Neural cell (in vitro differentiated cells): Measurements from ENCODE around the gene TMEM140. TPM values are rescaled to one million over a fixed set of nuclear protein-coding genes. Genes with fewer than 3 reads are reported as not detected.
"Not testable (repeated sequence)": the region's sequence is repeated elsewhere in the genome, so short reads cannot be mapped to it uniquely, and the experiment has no call there.

Experiments used
- H2AFZ ChIP-seq: fragments of 200-600, 300-800 bp; sonication (generic), shearing (Covaris generic); 2 replicates; pipeline ENCODE4 v1.6.0; 2014; ENCODE audit warnings: low read depth, mild to moderate bottlenecking, antibody characterized with exemption, low read length, moderate library complexity
- H3F3A ChIP-seq: fragments of 200-600 bp; shearing (Covaris generic); 2 replicates; pipeline ENCODE4 v1.6.1; 2016; ENCODE audit warnings: mild to moderate bottlenecking, moderate library complexity, mixed read lengths, antibody characterized with exemption, low read length; ENCODE audit not compliant: insufficient read depth, poor library complexity, severe bottlenecking
- H3K27ac ChIP-seq: fragments of 200-600, 300-800 bp; sonication (generic), shearing (Covaris generic); 2 replicates; pipeline ENCODE4 v1.5.1; 2014; ENCODE audit warnings: mild to moderate bottlenecking, low read length, moderate library complexity
- H3K27me3 ChIP-seq: fragments of 300-800, 200-600 bp; sonication (generic), shearing (Covaris generic); 2 replicates; pipeline ENCODE4 v1.6.0; 2014; ENCODE audit warnings: mild to moderate bottlenecking, low read depth, low read length, moderate library complexity; ENCODE audit not compliant: insufficient read depth
- H3K36me3 ChIP-seq: fragments of 300-800, 200-600 bp; sonication (generic), shearing (Covaris generic); 2 replicates; pipeline ENCODE4 v1.5.1; 2014; ENCODE audit warnings: mild to moderate bottlenecking, antibody characterized with exemption, low read length, moderate library complexity; ENCODE audit not compliant: insufficient read depth
- H3K4me2 ChIP-seq: fragments of 300-800, 200-600 bp; sonication (generic), shearing (Covaris generic); 2 replicates; pipeline ENCODE4 v1.6.0; 2014; ENCODE audit warnings: mild to moderate bottlenecking, low read length
- H3K4me3 ChIP-seq: fragments of 300-800, 200-600 bp; sonication (generic), shearing (Covaris generic); 2 replicates; pipeline ENCODE4 v1.5.1; 2014; ENCODE audit warnings: mild to moderate bottlenecking, low read length, moderate library complexity
- H3K79me2 ChIP-seq: fragments of 200-600 bp; shearing (Covaris generic); replicated peaks from 2 replicates; pipeline ENCODE4 v1.6.0; 2014; ENCODE audit warnings: mild to moderate bottlenecking, low read length, moderate library complexity; ENCODE audit not compliant: insufficient read depth
- H3K9ac ChIP-seq: fragments of 300-800, 200-600 bp; sonication (generic), shearing (Covaris generic); 2 replicates; pipeline ENCODE4 v1.6.1; 2016; ENCODE audit warnings: mild to moderate bottlenecking, low read length, mixed read lengths
- H3K9me2 ChIP-seq: fragments of 200-600 bp; shearing (Covaris generic); 2 replicates; pipeline ENCODE4 v1.6.1; 2016; ENCODE audit warnings: mild to moderate bottlenecking, low read length, mixed read lengths; ENCODE audit not compliant: insufficient read depth
- H3K9me3 ChIP-seq: fragments of 200-600, 300-800 bp; sonication (generic), shearing (Covaris generic); 2 replicates; pipeline ENCODE4 v1.6.1; 2016; ENCODE audit warnings: mild to moderate bottlenecking, mixed run types, low read length, moderate library complexity, mixed read lengths
- H4K20me1 ChIP-seq: fragments of 200-600 bp; shearing (Covaris generic); 2 replicates; pipeline ENCODE4 v1.6.1; 2016; ENCODE audit warnings: mild to moderate bottlenecking, mixed run types; ENCODE audit not compliant: insufficient read depth
- EP300 ChIP-seq: fragments of 450-650 bp; conservative IDR thresholded peaks from 2 replicates; pipeline ENCODE4 v1.6.1; 2014; ENCODE audit warnings: antibody characterized with exemption, mild to moderate bottlenecking, moderate library complexity; ENCODE audit not compliant: poor library complexity, severe bottlenecking
- EZH2 ChIP-seq: fragments of 200-600, 300-800 bp; shearing (Covaris generic), sonication (generic); IDR thresholded peaks from 2 replicates; pipeline ENCODE4 v1.6.1; 2014; ENCODE audit warnings: antibody characterized with exemption, low read length, borderline replicate concordance, mild to moderate bottlenecking; ENCODE audit not compliant: insufficient read depth, poor library complexity, severe bottlenecking
- MXI1 ChIP-seq: fragments of 450-650 bp; conservative IDR thresholded peaks from 2 replicates; pipeline ENCODE4 v1.6.1; 2014; ENCODE audit warnings: antibody characterized with exemption, mild to moderate bottlenecking; ENCODE audit not compliant: poor library complexity, severe bottlenecking
- POLR2AphosphoS5 ChIP-seq: IDR thresholded peaks from 2 replicates; pipeline ENCODE4 v1.6.1; 2012
- RAD21 ChIP-seq: fragments of 450-650 bp; conservative IDR thresholded peaks from 2 replicates; pipeline ENCODE4 v1.6.1; 2014; ENCODE audit warnings: antibody characterized with exemption, mild to moderate bottlenecking, moderate library complexity
- SMC3 ChIP-seq: fragments of 450-650 bp; conservative IDR thresholded peaks from 2 replicates; pipeline ENCODE4 v1.6.1; 2014; ENCODE audit warnings: antibody characterized with exemption, mild to moderate bottlenecking, moderate library complexity; ENCODE audit not compliant: poor library complexity
- TAF1 ChIP-seq: IDR thresholded peaks from 2 replicates; pipeline ENCODE4 v1.6.1; 2012; ENCODE audit warnings: low read depth
- polyA plus RNA-seq: library from polyadenylated mRNA; depleted of rRNA; stranded (reverse); fragments of >200 nt; gene quantifications from 2 replicates; pipeline ENCODE4 v1.2.3, GENCODE V29; 2014
- TF ChIP-seq, protein P1 (sequence below): IDR thresholded peaks from 2 replicates; pipeline ENCODE4 v1.6.1; 2012; ENCODE audit warnings: borderline replicate concordance
- TF ChIP-seq, protein P2 (sequence below): fragments of 450-650 bp; IDR thresholded peaks from 2 replicates; pipeline ENCODE4 v1.5.1; 2014; ENCODE audit warnings: antibody characterized with exemption, mild to moderate bottlenecking, moderate library complexity; ENCODE audit not compliant: poor library complexity, severe bottlenecking

TMEM140 gene
- polyA plus RNA-seq, 1 donor from 2014 or later: 0.15 TPM

DNA sequence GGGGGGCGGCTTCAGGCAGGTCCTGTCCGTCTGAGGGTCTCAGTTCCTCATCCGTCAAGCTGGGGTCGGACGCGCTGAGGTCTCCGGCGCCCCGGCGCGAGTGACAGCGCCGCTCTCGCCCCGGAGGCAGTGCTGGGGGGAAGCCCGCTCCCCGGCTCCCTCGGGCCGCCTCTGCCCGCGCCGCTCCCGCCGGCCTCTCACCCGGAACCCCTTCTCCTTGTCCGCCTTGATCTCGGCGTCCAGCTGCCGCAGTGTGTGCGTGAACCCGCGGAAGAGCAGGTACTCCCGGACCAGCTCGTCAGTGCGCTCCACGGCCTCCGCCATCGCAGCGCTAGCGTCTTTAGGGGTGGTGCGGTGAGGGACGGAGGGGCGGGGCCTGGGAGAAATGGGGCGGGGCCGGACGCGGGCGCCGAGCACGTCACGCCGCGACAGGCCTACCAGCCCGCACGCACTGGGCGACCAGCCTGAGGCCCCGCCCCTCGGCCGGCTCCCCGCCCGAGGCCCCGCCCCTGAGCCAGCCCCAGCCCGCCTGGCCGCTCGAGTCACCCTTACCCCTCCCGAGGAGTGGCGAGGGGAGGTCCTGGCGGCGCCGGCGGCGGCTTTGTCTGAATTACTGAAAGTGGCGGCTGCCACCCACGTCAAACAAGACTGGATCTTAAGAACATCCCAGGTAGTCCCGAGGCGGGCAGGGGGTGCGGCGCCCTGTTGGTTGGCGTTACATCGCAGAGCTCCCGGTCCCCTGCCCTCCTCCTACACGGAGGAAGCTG, 63.5 kb downstream of the TMEM140 start, which contains the start of gene WDR91:
TSS of gene WDR91 (minus strand) at position 348 of the 767 bp plus-strand sequence. CDS start at position 324, 24 bp downstream.
- Histone ChIP-seq H3K27me3 (no peaks in the 10 kb centered on the region), H3F3A (no peaks in the 10 kb centered on the region), H4K20me1 (no peaks in the 10 kb centered on the region), H3K79me2 (no peaks in the 10 kb centered on the region), H3K27ac (peak within 1 kb of the TSS; percentile 83), H3K36me3 (no peaks in the 10 kb centered on the region), H3K9ac (peak within 1 kb of the TSS; percentile 90), H3K4me2 (peak within 1 kb of the TSS; percentile 62), H3K4me3 (peak within 1 kb of the TSS; percentile 73), H3K9me3 (no peaks in the 10 kb centered on the region), H2AFZ (peak within 1 kb of the TSS; percentile 91), H3K9me2 (no peaks in the 10 kb centered on the region)
- TF ChIP-seq EP300 (no peak), SMC3 (no peak), RAD21 (peak; percentile 21), EZH2 (no peak), TAF1 (peak; percentile 98), MXI1 (peak; percentile 48), POLR2AphosphoS5 (peak; percentile 91)
- TF ChIP-seq, protein P1, sequence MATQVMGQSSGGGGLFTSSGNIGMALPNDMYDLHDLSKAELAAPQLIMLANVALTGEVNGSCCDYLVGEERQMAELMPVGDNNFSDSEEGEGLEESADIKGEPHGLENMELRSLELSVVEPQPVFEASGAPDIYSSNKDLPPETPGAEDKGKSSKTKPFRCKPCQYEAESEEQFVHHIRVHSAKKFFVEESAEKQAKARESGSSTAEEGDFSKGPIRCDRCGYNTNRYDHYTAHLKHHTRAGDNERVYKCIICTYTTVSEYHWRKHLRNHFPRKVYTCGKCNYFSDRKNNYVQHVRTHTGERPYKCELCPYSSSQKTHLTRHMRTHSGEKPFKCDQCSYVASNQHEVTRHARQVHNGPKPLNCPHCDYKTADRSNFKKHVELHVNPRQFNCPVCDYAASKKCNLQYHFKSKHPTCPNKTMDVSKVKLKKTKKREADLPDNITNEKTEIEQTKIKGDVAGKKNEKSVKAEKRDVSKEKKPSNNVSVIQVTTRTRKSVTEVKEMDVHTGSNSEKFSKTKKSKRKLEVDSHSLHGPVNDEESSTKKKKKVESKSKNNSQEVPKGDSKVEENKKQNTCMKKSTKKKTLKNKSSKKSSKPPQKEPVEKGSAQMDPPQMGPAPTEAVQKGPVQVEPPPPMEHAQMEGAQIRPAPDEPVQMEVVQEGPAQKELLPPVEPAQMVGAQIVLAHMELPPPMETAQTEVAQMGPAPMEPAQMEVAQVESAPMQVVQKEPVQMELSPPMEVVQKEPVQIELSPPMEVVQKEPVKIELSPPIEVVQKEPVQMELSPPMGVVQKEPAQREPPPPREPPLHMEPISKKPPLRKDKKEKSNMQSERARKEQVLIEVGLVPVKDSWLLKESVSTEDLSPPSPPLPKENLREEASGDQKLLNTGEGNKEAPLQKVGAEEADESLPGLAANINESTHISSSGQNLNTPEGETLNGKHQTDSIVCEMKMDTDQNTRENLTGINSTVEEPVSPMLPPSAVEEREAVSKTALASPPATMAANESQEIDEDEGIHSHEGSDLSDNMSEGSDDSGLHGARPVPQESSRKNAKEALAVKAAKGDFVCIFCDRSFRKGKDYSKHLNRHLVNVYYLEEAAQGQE: peak; percentile 94
- TF ChIP-seq, protein P2, sequence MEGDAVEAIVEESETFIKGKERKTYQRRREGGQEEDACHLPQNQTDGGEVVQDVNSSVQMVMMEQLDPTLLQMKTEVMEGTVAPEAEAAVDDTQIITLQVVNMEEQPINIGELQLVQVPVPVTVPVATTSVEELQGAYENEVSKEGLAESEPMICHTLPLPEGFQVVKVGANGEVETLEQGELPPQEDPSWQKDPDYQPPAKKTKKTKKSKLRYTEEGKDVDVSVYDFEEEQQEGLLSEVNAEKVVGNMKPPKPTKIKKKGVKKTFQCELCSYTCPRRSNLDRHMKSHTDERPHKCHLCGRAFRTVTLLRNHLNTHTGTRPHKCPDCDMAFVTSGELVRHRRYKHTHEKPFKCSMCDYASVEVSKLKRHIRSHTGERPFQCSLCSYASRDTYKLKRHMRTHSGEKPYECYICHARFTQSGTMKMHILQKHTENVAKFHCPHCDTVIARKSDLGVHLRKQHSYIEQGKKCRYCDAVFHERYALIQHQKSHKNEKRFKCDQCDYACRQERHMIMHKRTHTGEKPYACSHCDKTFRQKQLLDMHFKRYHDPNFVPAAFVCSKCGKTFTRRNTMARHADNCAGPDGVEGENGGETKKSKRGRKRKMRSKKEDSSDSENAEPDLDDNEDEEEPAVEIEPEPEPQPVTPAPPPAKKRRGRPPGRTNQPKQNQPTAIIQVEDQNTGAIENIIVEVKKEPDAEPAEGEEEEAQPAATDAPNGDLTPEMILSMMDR: no peak

DNA sequence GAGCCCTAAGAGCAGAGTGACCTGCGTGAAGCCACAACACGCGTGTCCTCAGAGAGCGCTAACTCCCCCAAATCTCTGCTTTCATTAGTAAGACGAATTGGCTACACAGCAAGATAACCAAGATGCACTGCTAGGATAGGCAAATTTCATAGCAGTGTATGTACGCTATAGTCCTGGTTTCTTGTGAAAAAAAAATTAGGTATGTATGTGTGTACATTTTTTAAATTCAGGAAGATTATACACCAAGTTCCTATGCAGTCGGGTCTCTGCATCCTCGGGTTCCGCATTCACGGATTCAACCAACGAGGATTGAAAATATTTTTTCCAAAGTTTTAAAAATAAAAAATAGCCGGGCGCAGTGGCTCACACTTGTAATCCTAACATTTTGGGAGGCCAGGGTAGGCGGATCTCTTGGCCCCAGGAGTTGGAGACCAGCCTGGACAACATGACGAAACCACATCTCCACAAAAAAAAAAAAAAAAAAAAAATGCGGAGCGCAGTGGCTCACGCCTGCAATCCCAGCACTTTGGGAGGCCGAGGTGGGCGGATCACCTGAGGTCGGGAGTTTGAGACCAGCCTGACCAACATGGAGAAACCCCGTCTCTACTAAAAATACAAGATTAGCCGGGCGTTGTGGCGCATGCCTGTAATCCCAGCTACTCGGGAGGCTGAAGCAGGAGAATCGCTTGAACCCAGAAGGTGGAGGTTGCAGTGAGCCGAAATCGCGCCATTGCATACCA, 64.2 kb downstream of the TMEM140 start:
- H3K36me3 ChIP-seq, H3K27me3 ChIP-seq, H3K79me2 ChIP-seq, H3F3A ChIP-seq, H3K9me2 ChIP-seq, H4K20me1 ChIP-seq, H3K9me3 ChIP-seq: not testable (repeated sequence)
- Histone ChIP-seq H3K4me3 (peak overlapping the region; percentile 73), H3K9ac (peak overlapping the region; percentile 80), H3K4me2 (peak overlapping the region; percentile 62), H2AFZ (peak overlapping the region; percentile 91), H3K27ac (peak overlapping the region; percentile 72)
